ENCODE measurements around the gene NBEA. TPM values are rescaled to one million over a fixed set of nuclear protein-coding genes. Genes with fewer than 3 reads are reported as not detected.

Gene NBEA
- total RNA-seq, 1 experiment from 2014 or later = 3.3 TPM

DNA sequence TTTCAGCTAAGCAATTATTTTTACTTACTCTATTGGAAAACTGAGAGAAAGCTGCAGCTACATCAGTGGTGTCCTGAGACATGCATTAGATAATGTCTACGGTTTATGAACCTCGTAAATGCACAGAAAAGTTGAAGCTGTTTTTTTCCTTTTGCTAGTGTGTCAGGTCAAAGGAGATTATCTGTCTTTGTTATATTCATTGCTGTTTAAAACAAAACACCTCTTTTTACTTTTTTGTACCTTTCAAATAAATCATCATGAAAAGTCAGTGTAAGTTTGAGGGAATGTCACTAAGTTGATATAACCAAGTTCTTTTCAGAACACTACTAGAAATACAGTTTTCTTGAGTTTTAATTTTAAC is 2.2 kb downstream of the NBEA start:
- DNase-seq (ENCODE audit: low read depth, low spot score) = no peak
- CTCF ChIA-PET = no interaction called here
- POLR2A ChIA-PET = no interaction called here
- Histone ChIP-seq H3K9me3 (ENCODE audit: control insufficient read depth, insufficient read depth, low read depth, low read length) (no peaks in the 10 kb centered on the region), H3K27me3 (ENCODE audit: control insufficient read depth, insufficient read depth, low read length) (no peaks in the 10 kb centered on the region), H3K27ac (ENCODE audit: low read length) (no peak overlapping the region), H3K36me3 (ENCODE audit: control insufficient read depth, insufficient read depth, low read length) (no peaks in the 10 kb centered on the region), H3K4me3 (ENCODE audit: low read depth in 2 of 2, low read length in 2 of 2) (no peak overlapping the region; a peak in 1 of 4 replicates), H3K4me1 (ENCODE audit: control insufficient read depth, insufficient read depth, low read length) (no peaks in the 10 kb centered on the region)
- intact Hi-C loops (cut with micrococcal nuclease; ENCODE audit: unreplicated experiment) = loop anchor here (10.0 kb wide), 1 partner anchor 211 kb away; no protein-coding TSS in a partner anchor
- no TSS peak for BruUV-seq (replicated peaks)
- in situ Hi-C loops (cut with HindIII; ENCODE audit: low pct_unique_long_range_greater_than_20kb, low sequenced_read_pairs) = no loop called here
- TF ChIP-seq, protein P1, sequence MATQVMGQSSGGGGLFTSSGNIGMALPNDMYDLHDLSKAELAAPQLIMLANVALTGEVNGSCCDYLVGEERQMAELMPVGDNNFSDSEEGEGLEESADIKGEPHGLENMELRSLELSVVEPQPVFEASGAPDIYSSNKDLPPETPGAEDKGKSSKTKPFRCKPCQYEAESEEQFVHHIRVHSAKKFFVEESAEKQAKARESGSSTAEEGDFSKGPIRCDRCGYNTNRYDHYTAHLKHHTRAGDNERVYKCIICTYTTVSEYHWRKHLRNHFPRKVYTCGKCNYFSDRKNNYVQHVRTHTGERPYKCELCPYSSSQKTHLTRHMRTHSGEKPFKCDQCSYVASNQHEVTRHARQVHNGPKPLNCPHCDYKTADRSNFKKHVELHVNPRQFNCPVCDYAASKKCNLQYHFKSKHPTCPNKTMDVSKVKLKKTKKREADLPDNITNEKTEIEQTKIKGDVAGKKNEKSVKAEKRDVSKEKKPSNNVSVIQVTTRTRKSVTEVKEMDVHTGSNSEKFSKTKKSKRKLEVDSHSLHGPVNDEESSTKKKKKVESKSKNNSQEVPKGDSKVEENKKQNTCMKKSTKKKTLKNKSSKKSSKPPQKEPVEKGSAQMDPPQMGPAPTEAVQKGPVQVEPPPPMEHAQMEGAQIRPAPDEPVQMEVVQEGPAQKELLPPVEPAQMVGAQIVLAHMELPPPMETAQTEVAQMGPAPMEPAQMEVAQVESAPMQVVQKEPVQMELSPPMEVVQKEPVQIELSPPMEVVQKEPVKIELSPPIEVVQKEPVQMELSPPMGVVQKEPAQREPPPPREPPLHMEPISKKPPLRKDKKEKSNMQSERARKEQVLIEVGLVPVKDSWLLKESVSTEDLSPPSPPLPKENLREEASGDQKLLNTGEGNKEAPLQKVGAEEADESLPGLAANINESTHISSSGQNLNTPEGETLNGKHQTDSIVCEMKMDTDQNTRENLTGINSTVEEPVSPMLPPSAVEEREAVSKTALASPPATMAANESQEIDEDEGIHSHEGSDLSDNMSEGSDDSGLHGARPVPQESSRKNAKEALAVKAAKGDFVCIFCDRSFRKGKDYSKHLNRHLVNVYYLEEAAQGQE (IDR thresholded peaks at IDR 0.05; ENCODE audit: insufficient read depth in 1 of 2, low read depth in 2 of 2, low read length in 1 of 2) = no peak
- no peak for TF ChIP-seq TCF7L2 (IDR thresholded peaks at IDR 0.05; ENCODE audit: low read depth, low read length)
- TF ChIP-seq, protein P2, sequence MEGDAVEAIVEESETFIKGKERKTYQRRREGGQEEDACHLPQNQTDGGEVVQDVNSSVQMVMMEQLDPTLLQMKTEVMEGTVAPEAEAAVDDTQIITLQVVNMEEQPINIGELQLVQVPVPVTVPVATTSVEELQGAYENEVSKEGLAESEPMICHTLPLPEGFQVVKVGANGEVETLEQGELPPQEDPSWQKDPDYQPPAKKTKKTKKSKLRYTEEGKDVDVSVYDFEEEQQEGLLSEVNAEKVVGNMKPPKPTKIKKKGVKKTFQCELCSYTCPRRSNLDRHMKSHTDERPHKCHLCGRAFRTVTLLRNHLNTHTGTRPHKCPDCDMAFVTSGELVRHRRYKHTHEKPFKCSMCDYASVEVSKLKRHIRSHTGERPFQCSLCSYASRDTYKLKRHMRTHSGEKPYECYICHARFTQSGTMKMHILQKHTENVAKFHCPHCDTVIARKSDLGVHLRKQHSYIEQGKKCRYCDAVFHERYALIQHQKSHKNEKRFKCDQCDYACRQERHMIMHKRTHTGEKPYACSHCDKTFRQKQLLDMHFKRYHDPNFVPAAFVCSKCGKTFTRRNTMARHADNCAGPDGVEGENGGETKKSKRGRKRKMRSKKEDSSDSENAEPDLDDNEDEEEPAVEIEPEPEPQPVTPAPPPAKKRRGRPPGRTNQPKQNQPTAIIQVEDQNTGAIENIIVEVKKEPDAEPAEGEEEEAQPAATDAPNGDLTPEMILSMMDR (IDR thresholded peaks at IDR 0.05) = no peak
- no peak for TF ChIP-seq SIN3A (IDR thresholded peaks at IDR 0.05; ENCODE audit: borderline replicate concordance, insufficient read depth, low read depth, low read length)
- no peak for TF ChIP-seq POLR2AphosphoS5 (IDR thresholded peaks at IDR 0.05; ENCODE audit: low read depth, low read length)
- ATAC-seq = no peak

DNA sequence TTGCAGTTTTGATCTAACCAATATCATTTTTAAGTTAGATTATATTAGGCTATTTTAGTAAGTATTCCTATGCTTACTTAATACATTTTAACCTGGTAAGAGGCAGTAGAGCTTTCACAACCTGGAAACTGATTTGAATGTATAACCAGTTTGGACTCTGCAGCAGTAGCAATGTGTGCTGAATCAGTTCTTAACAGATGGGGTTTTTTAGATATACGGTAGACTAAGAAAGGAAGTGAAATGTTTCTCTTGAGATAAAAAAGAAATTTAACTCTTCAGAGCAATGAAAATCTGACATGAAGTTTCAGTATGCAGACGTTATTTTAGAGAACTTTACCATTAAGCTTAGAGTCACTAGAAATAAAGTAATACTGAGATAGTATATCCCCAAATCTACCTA is 2.7 kb downstream of the NBEA start:
- H3K27me3 ChIP-seq (ENCODE audit: control insufficient read depth, insufficient read depth, low read length) = no peaks in the 10 kb centered on the region
- no peaks in the 10 kb centered on the region for H3K36me3 ChIP-seq (ENCODE audit: control insufficient read depth, insufficient read depth, low read length)
- intact Hi-C loops (cut with micrococcal nuclease; ENCODE audit: unreplicated experiment) (loop anchor here (10.0 kb wide), 1 partner anchor 210 kb away; no protein-coding TSS in a partner anchor), in situ Hi-C loops (cut with HindIII; ENCODE audit: low pct_unique_long_range_greater_than_20kb, low sequenced_read_pairs) (no loop called here)
- no peak overlapping the region for H3K27ac ChIP-seq (ENCODE audit: low read length)
- POLR2A ChIA-PET = no interaction called here
- H3K9me3 ChIP-seq (ENCODE audit: control insufficient read depth, insufficient read depth, low read depth, low read length) = no peaks in the 10 kb centered on the region
- H3K4me1 ChIP-seq (ENCODE audit: control insufficient read depth, insufficient read depth, low read length) = no peaks in the 10 kb centered on the region
- H3K4me3 ChIP-seq (ENCODE audit: low read depth in 2 of 2, low read length in 2 of 2) = no peak overlapping the region
- no peak for TF ChIP-seq POLR2AphosphoS5 (IDR thresholded peaks at IDR 0.05; ENCODE audit: low read depth, low read length)
- no peak for TF ChIP-seq TCF7L2 (IDR thresholded peaks at IDR 0.05; ENCODE audit: low read depth, low read length)
- TF ChIP-seq, protein P2 (IDR thresholded peaks at IDR 0.05) = no peak
- no peak for TF ChIP-seq SIN3A (IDR thresholded peaks at IDR 0.05; ENCODE audit: borderline replicate concordance, insufficient read depth, low read depth, low read length)
- TF ChIP-seq, protein P1 (IDR thresholded peaks at IDR 0.05; ENCODE audit: insufficient read depth in 1 of 2, low read depth in 2 of 2, low read length in 1 of 2) = no peak
- DNase-seq (ENCODE audit: low read depth, low spot score) = no peak
- CTCF ChIA-PET = no interaction called here
- BruUV-seq (replicated peaks) = TSS peak; percentile 53
- no peak for ATAC-seq
